GM18951 (cell line): ENCODE data around the gene UCP1.
"Not testable (repeated sequence)": the region's sequence is repeated elsewhere in the genome, so short reads cannot be mapped to it uniquely, and the experiment has no call there.

Source experiments
- POLR2A ChIP-seq: IDR thresholded peaks from 4 replicates; pipeline ENCODE4 v1.6.1; 2011; ENCODE audit warnings: mild to moderate bottlenecking; ENCODE audit not compliant: insufficient read length, insufficient read depth; ENCODE audit errors: extremely low read depth
- in situ Hi-C: fragments of 300-500 bp; cut with MboI; formaldehyde crosslinking; loops from one replicate; pipeline ENCODE4 v1.12.0; 2022; ENCODE audit warnings: low sequenced_read_pairs, mixed read lengths, inconsistent platforms; ENCODE audit not compliant: unreplicated experiment

The UCP1 gene

GRCh38 chr4:140581078-140581477 is 12.3 kb upstream of the UCP1 start:
- in situ Hi-C loops, result no loop called here
- no peak for TF ChIP-seq POLR2A

GRCh38 chr4:140579278-140579677 is 10.5 kb upstream of the UCP1 start:
- TF ChIP-seq POLR2A, result no peak
- in situ Hi-C loops, result no loop called here

- in situ Hi-C loops, result no loop called here
- no peak for TF ChIP-seq POLR2A
These were observed 6.7 kb upstream of the UCP1 start for GRCh38 chr4:140575489-140575888.

GRCh38 chr4:140571620-140572019 is 2.9 kb upstream of the UCP1 start:
- in situ Hi-C loops, result no loop called here
- no peak for TF ChIP-seq POLR2A

- in situ Hi-C loops, result no loop called here
- no peak for TF ChIP-seq POLR2A
These were observed 512 bp upstream of the UCP1 start for GRCh38 chr4:140569307-140569638.

- in situ Hi-C loops, result no loop called here
- TF ChIP-seq POLR2A, result no peak
These were observed 9.1 kb downstream of the UCP1 start for GRCh38 chr4:140559696-140560095.

- in situ Hi-C loops, result no loop called here
- TF ChIP-seq POLR2A, result no peak
These were observed 10.8 kb downstream of the UCP1 start for GRCh38 chr4:140557831-140558435.

- TF ChIP-seq POLR2A, result no peak
- in situ Hi-C loops, result no loop called here
These were observed 12.2 kb downstream of the UCP1 start for GRCh38 chr4:140556372-140557085.

- in situ Hi-C loops, result no loop called here
- no peak for TF ChIP-seq POLR2A
These were observed 34.7 kb downstream of the UCP1 start for GRCh38 chr4:140533951-140534480.

- in situ Hi-C loops, result no loop called here
- no peak for TF ChIP-seq POLR2A
These were observed 39.3 kb downstream of the UCP1 start for GRCh38 chr4:140529434-140529833.

GRCh38 chr4:140523857-140524742 is 44.7 kb downstream of the UCP1 start, which contains the start of gene ELMOD2:
TSS of gene ELMOD2 (plus strand) at chr4:140524168. CDS start at chr4:140525429, 1,261 bp downstream.
- peak; percentile 89 for TF ChIP-seq POLR2A
- in situ Hi-C loops, result no loop called here

- TF ChIP-seq POLR2A, result no peak
- in situ Hi-C loops, result no loop called here
These were observed 45.3 kb downstream of the UCP1 start for GRCh38 chr4:140523370-140523856.

- no peak for TF ChIP-seq POLR2A
- in situ Hi-C loops, result no loop called here
These were observed 53.3 kb downstream of the UCP1 start for GRCh38 chr4:140515423-140515822.

- in situ Hi-C loops, result not testable (repeated sequence)
These were observed 55.0 kb downstream of the UCP1 start for GRCh38 chr4:140513765-140514164.
